ENCODE measurements around the gene ARL5B. TPM values are rescaled to one million over a fixed set of nuclear protein-coding genes. Genes with fewer than 3 reads are reported as not detected.

The ARL5B gene
- total RNA-seq, 1 donor from 2014 or later, result 19.0 TPM

DNA sequence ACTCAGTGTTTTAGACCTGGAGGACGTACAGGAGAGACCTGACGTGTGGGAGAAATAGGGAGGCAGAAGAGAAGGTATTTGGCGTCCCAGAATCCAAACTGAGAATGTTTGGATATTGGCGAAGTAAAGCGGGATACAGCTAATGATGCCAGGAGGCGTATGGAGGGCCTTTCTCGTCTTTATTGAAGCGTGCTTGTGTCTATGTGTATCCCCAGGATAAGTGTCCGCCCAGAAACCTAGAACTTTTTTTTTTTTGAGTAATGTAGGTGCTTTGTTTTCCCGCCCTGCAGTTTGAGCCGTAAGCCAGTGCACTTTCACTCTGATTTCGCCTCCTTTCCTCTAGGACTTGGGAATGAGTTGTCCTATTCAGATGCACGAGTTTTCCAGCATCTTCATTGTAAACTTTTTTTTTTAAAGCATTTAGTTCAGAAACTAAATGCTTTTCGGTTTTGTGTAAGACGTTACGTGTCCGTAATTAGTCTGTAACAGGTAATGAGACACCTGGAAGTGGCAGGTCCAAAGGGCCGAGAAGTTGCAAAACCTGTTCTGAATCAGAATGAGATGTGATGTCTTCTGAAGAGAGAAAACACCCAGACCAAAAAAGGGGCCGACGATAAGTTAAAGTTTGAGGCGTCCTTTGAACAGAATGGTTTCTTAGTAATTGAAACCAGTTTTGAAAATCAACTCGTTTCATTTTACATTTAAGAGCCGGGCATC, 746 bp downstream of the ARL5B start:
- H3K4me3 Mint-ChIP-seq (ENCODE audit: unreplicated experiment), result peak overlapping the region; percentile 98
- peaks cover 4% of the 10 kb centered on the region for H3K36me3 Mint-ChIP-seq (ENCODE audit: unreplicated experiment)
- peak overlapping the region; percentile 98 for H3K27ac Mint-ChIP-seq (ENCODE audit: unreplicated experiment)
- TF ChIP-seq, protein P1, sequence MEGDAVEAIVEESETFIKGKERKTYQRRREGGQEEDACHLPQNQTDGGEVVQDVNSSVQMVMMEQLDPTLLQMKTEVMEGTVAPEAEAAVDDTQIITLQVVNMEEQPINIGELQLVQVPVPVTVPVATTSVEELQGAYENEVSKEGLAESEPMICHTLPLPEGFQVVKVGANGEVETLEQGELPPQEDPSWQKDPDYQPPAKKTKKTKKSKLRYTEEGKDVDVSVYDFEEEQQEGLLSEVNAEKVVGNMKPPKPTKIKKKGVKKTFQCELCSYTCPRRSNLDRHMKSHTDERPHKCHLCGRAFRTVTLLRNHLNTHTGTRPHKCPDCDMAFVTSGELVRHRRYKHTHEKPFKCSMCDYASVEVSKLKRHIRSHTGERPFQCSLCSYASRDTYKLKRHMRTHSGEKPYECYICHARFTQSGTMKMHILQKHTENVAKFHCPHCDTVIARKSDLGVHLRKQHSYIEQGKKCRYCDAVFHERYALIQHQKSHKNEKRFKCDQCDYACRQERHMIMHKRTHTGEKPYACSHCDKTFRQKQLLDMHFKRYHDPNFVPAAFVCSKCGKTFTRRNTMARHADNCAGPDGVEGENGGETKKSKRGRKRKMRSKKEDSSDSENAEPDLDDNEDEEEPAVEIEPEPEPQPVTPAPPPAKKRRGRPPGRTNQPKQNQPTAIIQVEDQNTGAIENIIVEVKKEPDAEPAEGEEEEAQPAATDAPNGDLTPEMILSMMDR (IDR thresholded peaks at IDR 0.05), result no peak
- H3K9me3 Mint-ChIP-seq (ENCODE audit: unreplicated experiment), result no peaks in the 10 kb centered on the region
- no peaks in the 10 kb centered on the region for H3K27me3 Mint-ChIP-seq (ENCODE audit: unreplicated experiment)
- no peak for DNase-seq (ENCODE audit: extremely low spot score, unreplicated experiment)
- H3K4me1 Mint-ChIP-seq (ENCODE audit: unreplicated experiment), result peaks cover 34% of the 10 kb centered on the region

DNA sequence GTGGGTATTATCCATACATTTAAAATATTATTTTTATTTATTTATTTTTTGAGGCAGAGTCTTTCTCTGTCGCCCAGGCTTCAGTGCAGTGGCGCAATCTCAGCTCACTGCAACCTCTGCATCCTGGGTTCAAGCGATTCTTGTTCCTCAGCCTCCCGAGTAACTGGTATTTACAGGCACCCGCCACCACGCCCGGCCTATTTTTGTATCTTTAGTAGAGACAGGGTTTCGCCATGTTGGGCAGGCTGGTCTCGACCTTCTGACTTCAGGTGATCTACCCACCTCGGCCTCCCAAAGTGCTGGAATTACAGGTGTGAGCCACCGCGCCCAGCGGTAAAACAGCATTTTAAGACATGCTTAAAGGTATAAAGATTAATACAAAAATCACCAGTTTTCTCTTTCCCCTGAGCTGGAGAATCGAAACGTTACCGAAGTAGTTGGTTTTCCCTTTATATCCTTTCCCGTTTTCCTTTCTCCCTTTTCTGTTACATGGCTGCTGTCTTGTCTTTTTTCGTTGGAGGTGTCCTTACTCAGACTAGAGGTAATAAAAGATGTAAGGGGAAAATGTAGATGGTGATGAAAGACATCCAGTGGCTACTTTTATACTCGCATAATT, 1.7 kb downstream of the ARL5B start:
- H3K27ac Mint-ChIP-seq (ENCODE audit: unreplicated experiment), result peak overlapping the region; percentile 39
- no peaks in the 10 kb centered on the region for H3K27me3 Mint-ChIP-seq (ENCODE audit: unreplicated experiment)
- TF ChIP-seq, protein P1 (IDR thresholded peaks at IDR 0.05), result no peak
- peaks cover 4% of the 10 kb centered on the region for H3K36me3 Mint-ChIP-seq (ENCODE audit: unreplicated experiment)
- H3K4me3 Mint-ChIP-seq (ENCODE audit: unreplicated experiment), result peak overlapping the region; percentile 98
- no peaks in the 10 kb centered on the region for H3K9me3 Mint-ChIP-seq (ENCODE audit: unreplicated experiment)
- no peak for DNase-seq (ENCODE audit: extremely low spot score, unreplicated experiment)
- peaks cover 44% of the 10 kb centered on the region for H3K4me1 Mint-ChIP-seq (ENCODE audit: unreplicated experiment)

DNA sequence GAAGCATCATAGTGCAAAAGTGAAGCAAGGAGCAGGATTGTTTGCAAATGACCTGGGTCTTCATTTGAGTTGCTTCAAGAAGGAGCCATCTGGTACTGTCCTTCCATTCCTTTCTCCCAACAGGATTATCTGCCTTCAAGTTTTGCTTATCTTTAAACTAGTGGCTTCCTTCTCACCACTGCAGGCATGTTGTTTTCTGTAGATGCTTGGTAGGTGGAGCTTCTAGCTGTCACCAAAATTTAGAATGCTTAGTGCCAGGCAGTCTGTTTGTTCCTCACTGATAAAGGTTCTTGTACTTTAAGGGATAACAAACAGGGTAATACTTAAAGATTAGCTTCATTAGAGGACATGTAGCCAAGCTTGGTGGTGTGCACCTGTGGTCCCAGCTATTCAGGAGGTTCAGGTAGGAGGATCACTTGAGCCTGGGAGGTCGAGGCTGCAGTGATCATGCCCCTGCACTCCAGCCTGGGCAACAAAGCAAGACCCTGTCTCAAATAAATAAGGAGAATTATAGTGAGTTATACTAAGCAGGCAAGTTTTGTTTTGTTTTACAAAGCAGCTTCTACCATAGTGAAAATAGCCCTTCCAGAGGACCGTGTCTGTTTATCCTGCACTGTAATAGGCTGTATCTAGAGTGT, 5.7 kb downstream of the ARL5B start:
- TF ChIP-seq, protein P1 (IDR thresholded peaks at IDR 0.05), result no peak
- Mint-ChIP-seq H3K4me3 (ENCODE audit: unreplicated experiment) (no peak overlapping the region), H3K9me3 (ENCODE audit: unreplicated experiment) (no peaks in the 10 kb centered on the region), H3K36me3 (ENCODE audit: unreplicated experiment) (peaks cover 16% of the 10 kb centered on the region), H3K27ac (ENCODE audit: unreplicated experiment) (no peak overlapping the region), H3K4me1 (ENCODE audit: unreplicated experiment) (peaks cover 56% of the 10 kb centered on the region), H3K27me3 (ENCODE audit: unreplicated experiment) (no peaks in the 10 kb centered on the region)
- no peak for DNase-seq (ENCODE audit: extremely low spot score, unreplicated experiment)

DNA sequence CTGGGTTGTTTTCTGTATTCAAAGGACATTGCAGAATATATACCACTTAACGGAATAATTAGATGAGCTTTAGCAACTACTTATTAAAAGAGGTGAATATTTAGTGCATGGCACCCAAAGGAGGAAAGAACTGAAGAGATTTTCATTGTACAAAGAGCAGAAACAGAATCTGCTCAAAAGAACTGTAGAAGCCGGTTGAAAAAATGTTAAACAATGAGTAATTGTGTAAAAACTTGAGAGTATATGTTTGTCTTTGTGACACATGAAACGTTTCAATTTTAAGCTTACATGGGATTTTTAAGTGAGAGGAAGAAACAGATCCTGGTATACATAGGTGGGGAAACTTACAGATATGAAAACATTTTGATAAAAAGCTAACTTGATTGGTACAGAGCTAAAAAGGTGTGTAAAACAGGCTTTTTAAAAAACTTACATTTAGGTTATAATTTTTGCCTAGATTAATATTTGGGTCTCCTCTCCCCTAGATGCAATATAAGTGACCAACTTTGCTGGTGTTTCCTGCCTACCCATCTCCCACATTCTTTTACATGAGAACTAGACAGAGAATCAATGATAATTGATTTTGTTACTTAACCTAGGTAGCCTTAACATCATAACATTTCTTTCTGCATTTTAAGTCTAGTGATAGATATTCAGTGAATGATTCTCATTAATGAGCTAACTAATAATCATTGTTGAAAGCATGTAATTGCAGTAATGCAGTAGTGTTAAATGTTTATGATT, 6.8 kb downstream of the ARL5B start:
- Mint-ChIP-seq H3K27me3 (ENCODE audit: unreplicated experiment) (no peaks in the 10 kb centered on the region), H3K4me3 (ENCODE audit: unreplicated experiment) (no peak overlapping the region), H3K4me1 (ENCODE audit: unreplicated experiment) (peaks cover 47% of the 10 kb centered on the region), H3K27ac (ENCODE audit: unreplicated experiment) (peak overlapping the region; percentile 39), H3K9me3 (ENCODE audit: unreplicated experiment) (no peaks in the 10 kb centered on the region), H3K36me3 (ENCODE audit: unreplicated experiment) (peaks cover 22% of the 10 kb centered on the region)
- DNase-seq (ENCODE audit: extremely low spot score, unreplicated experiment), result no peak
- TF ChIP-seq, protein P1 (IDR thresholded peaks at IDR 0.05), result no peak
